BJ (cell line): ENCODE measurements around the gene PSMB7. TPM values are rescaled to one million over a fixed set of nuclear protein-coding genes. Genes with fewer than 3 reads are reported as not detected.

Source experiments
- CTCF ChIA-PET: fragments of 350-600 bp; formaldehyde crosslinking; extraction: SDS; loops from one replicate; lab custom pipeline; 2021; ENCODE audit warnings: antibody characterized with exemption, inconsistent platforms; lab: Yijun Ruan, JAX
- POLR2A ChIA-PET: fragments of 300-600 bp; sonication (Branson Sonifier 250); formaldehyde crosslinking; extraction: SDS; loops from one replicate; lab custom pipeline; 2021; ENCODE audit warnings: antibody characterized with exemption; lab: Charles Lee
- DNase-seq: peaks from one replicate; pipeline ENCODE4 v3.0.0-alpha.2; 2011; ENCODE audit warnings: low read depth
- H3K27me3 ChIP-seq: 2 replicates; pipeline ENCODE4 v1.6.0; 2011; ENCODE audit warnings: low read length; ENCODE audit not compliant: control insufficient read depth, insufficient read depth
- H3K36me3 ChIP-seq: 2 replicates; pipeline ENCODE4 v1.5.1; 2011; ENCODE audit warnings: low read length; ENCODE audit not compliant: control insufficient read depth, insufficient read depth
- H3K4me3 ChIP-seq: 2 replicates; pipeline ENCODE4 v1.5.1; 2011; ENCODE audit warnings: low read depth, mild to moderate bottlenecking, control low read depth, low read length
- polyA plus RNA-seq: library from polyadenylated mRNA; depleted of rRNA; stranded (reverse); fragments of >200 nt; gene quantifications from 2 replicates; pipeline ENCODE4 v1.2.3, GENCODE V29; 2011
- TF ChIP-seq, protein P1 (sequence below): IDR thresholded peaks from 2 replicates; pipeline ENCODE4 v1.5.1; 2011; ENCODE audit warnings: low read depth, mild to moderate bottlenecking, control low read depth, inconsistent platforms, low read length, moderate library complexity; ENCODE audit not compliant: insufficient read depth

PSMB7 gene
- polyA plus RNA-seq, 1 experiment: 325 TPM

DNA sequence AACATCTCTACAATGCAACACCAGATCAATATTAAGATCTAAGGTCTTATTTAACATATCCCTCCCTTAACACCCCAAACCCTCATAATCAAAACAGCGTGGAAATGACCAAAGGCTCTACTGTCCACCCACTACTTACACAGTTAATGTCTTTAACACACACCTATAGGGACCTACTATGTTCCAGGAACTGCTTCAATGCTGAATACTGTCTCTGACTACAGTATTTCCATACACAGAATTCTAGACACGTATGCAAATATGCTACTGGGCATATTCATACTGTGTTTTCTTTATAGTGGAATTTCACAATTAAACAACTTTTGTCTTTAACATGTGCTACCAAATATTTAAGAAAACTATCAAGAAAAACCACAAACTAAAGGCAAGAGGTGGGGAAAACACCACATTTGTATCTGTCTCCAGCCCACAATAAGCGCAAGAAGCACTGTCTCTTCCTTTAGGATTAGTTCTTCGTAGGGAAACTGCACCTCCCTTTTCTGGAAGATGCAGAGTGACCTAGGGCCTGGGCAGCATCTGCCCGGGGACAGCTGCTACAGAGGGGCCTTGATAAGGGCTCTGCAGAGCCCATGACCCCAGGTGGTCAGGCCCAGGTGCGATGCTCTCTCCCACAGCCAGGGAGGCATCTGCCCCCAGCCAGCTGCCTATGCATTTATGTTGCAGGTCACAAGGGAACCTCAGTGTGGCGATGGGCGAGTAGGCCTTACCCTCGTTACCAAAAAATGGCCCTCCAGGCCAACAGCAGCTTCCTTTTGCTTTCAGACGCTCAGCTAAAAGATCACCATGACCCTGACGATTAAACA lies 55.2 kb downstream of the PSMB7 start:
- no peak for DNase-seq
- no peak overlapping the region for H3K4me3 ChIP-seq
- H3K27me3 ChIP-seq: no peaks in the 10 kb centered on the region
- CTCF ChIA-PET: interaction anchor here (0.9 to 1.5 kb wide), 2 partner anchors 32 to 33 kb away, joined by 3 read pairs; no protein-coding TSS in a partner anchor
- POLR2A ChIA-PET: no interaction called here
- TF ChIP-seq, protein P1, sequence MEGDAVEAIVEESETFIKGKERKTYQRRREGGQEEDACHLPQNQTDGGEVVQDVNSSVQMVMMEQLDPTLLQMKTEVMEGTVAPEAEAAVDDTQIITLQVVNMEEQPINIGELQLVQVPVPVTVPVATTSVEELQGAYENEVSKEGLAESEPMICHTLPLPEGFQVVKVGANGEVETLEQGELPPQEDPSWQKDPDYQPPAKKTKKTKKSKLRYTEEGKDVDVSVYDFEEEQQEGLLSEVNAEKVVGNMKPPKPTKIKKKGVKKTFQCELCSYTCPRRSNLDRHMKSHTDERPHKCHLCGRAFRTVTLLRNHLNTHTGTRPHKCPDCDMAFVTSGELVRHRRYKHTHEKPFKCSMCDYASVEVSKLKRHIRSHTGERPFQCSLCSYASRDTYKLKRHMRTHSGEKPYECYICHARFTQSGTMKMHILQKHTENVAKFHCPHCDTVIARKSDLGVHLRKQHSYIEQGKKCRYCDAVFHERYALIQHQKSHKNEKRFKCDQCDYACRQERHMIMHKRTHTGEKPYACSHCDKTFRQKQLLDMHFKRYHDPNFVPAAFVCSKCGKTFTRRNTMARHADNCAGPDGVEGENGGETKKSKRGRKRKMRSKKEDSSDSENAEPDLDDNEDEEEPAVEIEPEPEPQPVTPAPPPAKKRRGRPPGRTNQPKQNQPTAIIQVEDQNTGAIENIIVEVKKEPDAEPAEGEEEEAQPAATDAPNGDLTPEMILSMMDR: no peak
- H3K36me3 ChIP-seq: peaks cover 6% of the 10 kb centered on the region

DNA sequence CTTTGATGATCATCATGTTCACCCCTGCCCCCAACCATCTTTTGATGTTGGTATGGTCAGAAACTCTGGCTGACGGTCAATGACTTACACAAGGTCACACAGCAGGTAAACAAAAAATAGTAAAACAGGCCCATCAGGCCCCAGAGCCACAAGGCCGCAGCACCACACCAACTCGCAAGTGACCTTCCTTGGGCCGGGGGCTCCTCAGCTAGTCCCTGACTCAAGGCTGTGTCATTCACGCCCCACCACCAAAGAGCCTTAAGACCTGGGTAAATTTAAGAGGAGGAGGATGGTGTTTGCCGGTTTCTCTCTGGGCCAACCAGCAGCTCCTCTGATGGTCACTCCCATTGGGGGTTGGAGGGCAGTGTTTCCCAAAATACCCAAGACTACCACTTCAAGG lies 55.8 kb downstream of the PSMB7 start:
- ChIA-PET CTCF (no interaction called here), POLR2A (no interaction called here)
- no peak for DNase-seq
- TF ChIP-seq, protein P1: no peak
- H3K4me3 ChIP-seq: no peak overlapping the region
- no peaks in the 10 kb centered on the region for H3K27me3 ChIP-seq
- H3K36me3 ChIP-seq: peaks cover 9% of the 10 kb centered on the region

DNA sequence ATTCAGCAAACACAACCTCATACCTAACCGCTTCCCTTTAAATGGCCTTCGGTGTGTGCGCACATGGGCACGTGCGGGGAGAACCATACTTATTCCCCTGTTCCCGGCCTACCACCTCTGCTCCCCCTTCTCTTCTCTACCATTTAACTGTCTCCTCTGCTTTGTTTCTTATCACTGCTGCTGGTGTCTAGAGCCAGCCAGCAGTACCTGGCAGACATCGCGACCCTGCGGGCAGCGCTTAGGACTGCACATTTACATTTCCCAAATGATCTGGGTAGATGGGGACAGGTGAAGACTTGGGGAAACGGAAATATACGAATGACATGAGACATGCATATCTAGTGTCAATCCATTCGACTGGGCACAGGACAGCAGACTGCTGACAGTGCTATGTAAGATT lies 56.6 kb downstream of the PSMB7 start:
- DNase-seq: no peak
- CTCF ChIA-PET: interaction anchor here (2.7 kb wide), 1 partner anchor 7 kb away, joined by 7 read pairs; no protein-coding TSS in a partner anchor
- peaks cover 9% of the 10 kb centered on the region for H3K36me3 ChIP-seq
- no peak overlapping the region for H3K4me3 ChIP-seq
- POLR2A ChIA-PET: no interaction called here
- TF ChIP-seq, protein P1: no peak
- no peaks in the 10 kb centered on the region for H3K27me3 ChIP-seq

DNA sequence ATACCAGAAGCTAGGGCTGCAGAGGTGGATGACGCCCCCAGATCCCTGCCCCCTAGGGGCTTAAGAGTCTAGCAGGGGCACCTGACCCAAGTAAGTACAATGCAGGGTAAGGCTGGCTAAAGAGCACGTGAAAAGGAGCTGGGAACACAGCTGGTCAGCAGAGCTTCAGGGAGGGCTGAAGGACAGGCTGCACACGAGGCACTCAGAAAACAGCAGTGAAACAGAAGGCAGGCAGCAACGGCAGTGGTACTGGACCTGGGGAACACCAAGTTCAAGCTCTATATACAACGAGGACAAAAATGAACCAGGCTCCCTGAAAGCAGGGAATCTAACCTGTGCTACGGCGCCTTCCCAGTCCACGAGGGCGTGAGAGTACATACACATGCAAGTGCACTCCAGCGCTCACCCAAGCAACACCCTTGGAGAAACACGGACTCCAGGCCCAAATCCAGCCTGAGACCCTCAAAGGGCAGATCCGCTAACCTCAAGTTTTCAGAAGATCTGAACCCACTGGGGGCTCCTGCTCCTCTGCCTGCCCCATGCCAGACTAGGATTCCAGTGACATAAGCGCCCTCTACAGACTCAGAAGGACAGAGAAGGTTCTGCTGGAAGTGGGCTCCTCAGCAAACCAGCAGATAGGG lies 57.4 kb downstream of the PSMB7 start:
- CTCF ChIA-PET: interaction anchor here (0.5 to 2.7 kb wide), 3 partner anchors 8 to 846 kb away, joined by 3 to 7 read pairs (median 3); no protein-coding TSS in a partner anchor
- POLR2A ChIA-PET: no interaction called here
- Histone ChIP-seq H3K4me3 (no peak overlapping the region), H3K27me3 (no peaks in the 10 kb centered on the region), H3K36me3 (peaks cover 15% of the 10 kb centered on the region)
- DNase-seq: no peak
- TF ChIP-seq, protein P1: peak; percentile 35

DNA sequence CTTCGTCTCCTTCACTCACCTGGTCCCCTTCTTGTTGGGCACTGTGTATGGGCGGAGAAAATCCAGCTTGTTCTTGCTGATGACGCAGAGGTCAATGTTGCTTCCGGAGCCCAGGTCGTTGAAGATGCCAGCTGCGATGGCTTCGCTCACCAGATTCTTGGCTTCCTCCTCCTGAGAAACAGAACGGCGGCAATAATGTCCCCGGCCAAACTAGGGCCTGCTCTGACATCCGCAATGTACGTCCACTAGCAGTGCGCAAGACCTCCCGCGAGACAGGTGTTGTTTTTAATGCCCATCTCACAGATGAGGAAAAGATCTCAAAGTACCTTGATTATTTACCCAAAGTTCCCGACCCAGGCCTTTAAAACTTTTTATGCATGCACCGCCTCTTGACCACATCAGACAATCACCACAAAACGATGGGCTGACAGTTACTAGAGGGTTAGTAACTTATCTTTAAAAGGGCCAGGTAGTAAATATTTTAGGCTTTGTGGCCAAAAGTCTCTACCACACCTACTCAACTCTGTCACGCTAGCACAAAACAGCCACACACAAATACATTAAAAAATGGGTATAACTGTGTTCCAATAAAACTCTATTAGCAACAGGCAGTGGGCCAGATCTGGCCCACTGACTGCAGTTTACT lies 58.4 kb downstream of the PSMB7 start:
- CTCF ChIA-PET: interaction anchor here (2.7 kb wide), 1 partner anchor 9 kb away, joined by 7 read pairs; no protein-coding TSS in a partner anchor
- POLR2A ChIA-PET: no interaction called here

More for the DNA sequence above, 58.4 kb downstream of the PSMB7 start:
- H3K27me3 ChIP-seq: no peaks in the 10 kb centered on the region
- DNase-seq: no peak
- H3K4me3 ChIP-seq: no peak overlapping the region
- peaks cover 16% of the 10 kb centered on the region for H3K36me3 ChIP-seq
- TF ChIP-seq, protein P1: no peak
